ENCODE measurements around the gene CYTH3.

- no peak for TF ChIP-seq PKNOX1 (IDR thresholded peaks at IDR 0.05)
- TF ChIP-seq CTCF (IDR thresholded peaks at IDR 0.05 in 2 of 3, conservative IDR thresholded peaks at IDR 0.05 in 1 of 3; ENCODE audit: insufficient read depth in 2 of 3, low read depth in 1 of 3, low read length in 3 of 3) = no peak
- no peak for TF ChIP-seq TEAD1 (CRISPR knock-in tag; IDR thresholded peaks at IDR 0.05)
- TF ChIP-seq EZH2 (IDR thresholded peaks at IDR 0.05; ENCODE audit: borderline replicate concordance, low read depth, low read length) = no peak
- TF ChIP-seq CHD1 (IDR thresholded peaks at IDR 0.05; ENCODE audit: low read length) = no peak
- TF ChIP-seq DLX4 (CRISPR knock-in tag; IDR thresholded peaks at IDR 0.05) = no peak
These were observed 122.4 kb downstream of the CYTH3 start for GRCh38 chr7:6149996-6150395.

Data from K562 (cell line).